Mammary epithelial cell (primary cell): ENCODE data around the gene HEPACAM.

ENCODE experiments used
- EZH2 ChIP-seq: IDR thresholded peaks from 2 replicates; pipeline ENCODE4 v1.6.1; 2012; ENCODE audit warnings: low read length, inconsistent platforms, borderline replicate concordance
- TF ChIP-seq, protein P1 (sequence below), 2 donors: IDR thresholded peaks in 1 of 2; conservative IDR thresholded peaks in 1 of 2; 2 replicates each; pipeline ENCODE4 v1.5.1; 2011 to 2012; ENCODE audit warnings: inconsistent platforms in 2 of 2, low read length in 2 of 2, mild to moderate bottlenecking in 2 of 2, control low read depth in 1 of 2, low read depth in 1 of 2; ENCODE audit not compliant: insufficient read depth in 1 of 2; ENCODE audit errors: extremely low read depth in 1 of 2

DNA sequence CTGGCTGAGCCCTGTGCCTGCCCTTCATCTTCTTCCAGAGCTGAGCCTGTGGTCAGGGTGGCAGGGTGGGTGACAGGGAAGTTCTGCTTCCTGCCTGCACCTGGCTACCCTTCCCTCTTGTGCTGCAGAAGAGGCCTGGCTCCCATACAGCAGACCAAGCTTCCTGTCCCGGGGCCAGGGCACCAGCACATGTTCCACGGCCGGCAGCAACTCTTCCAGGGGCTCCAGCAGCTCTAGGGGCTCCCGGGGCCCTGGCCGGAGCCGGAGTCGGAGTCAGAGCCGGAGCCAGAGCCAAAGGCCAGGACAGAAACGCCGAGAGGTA lies 55.6 kb downstream of the HEPACAM start:
- TF ChIP-seq, protein P1, sequence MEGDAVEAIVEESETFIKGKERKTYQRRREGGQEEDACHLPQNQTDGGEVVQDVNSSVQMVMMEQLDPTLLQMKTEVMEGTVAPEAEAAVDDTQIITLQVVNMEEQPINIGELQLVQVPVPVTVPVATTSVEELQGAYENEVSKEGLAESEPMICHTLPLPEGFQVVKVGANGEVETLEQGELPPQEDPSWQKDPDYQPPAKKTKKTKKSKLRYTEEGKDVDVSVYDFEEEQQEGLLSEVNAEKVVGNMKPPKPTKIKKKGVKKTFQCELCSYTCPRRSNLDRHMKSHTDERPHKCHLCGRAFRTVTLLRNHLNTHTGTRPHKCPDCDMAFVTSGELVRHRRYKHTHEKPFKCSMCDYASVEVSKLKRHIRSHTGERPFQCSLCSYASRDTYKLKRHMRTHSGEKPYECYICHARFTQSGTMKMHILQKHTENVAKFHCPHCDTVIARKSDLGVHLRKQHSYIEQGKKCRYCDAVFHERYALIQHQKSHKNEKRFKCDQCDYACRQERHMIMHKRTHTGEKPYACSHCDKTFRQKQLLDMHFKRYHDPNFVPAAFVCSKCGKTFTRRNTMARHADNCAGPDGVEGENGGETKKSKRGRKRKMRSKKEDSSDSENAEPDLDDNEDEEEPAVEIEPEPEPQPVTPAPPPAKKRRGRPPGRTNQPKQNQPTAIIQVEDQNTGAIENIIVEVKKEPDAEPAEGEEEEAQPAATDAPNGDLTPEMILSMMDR (conservative IDR thresholded peaks at IDR 0.05 in 1 of 2, IDR thresholded peaks at IDR 0.05 in 1 of 2; ENCODE audit: extremely low read depth in 1 of 2, insufficient read depth in 1 of 2, low read depth in 1 of 2, low read length in 2 of 2), result no peak
- TF ChIP-seq EZH2, result no peak
